Caki2 (cell line): ENCODE measurements around the gene BRIX1. TPM values are rescaled to one million over a fixed set of nuclear protein-coding genes. Genes with fewer than 3 reads are reported as not detected.
"Not testable (repeated sequence)": the region's sequence is repeated elsewhere in the genome, so short reads cannot be mapped to it uniquely, and the experiment has no call there.

Experiments
- DNase-seq: peaks from one replicate; pipeline ENCODE4 v3.0.0-alpha.2; 2015; ENCODE audit warnings: low read depth
- in situ Hi-C: cut with HindIII; loops from 2 replicates; pipeline ENCODE4 v1.10.0; 2016; ENCODE audit warnings: low sequenced_read_pairs, low pct_unique_long_range_greater_than_20kb, mixed read lengths
- total RNA-seq: library from RNA; depleted of rRNA; stranded (reverse); fragments of >200 nt; shearing (Covaris generic); gene quantifications from 2 replicates; pipeline ENCODE4 v1.2.3, GENCODE V29; 2014; ENCODE audit warnings: low replicate concordance

The BRIX1 gene
- total RNA-seq, 1 experiment from 2014 or later: 68.6 TPM

DNA sequence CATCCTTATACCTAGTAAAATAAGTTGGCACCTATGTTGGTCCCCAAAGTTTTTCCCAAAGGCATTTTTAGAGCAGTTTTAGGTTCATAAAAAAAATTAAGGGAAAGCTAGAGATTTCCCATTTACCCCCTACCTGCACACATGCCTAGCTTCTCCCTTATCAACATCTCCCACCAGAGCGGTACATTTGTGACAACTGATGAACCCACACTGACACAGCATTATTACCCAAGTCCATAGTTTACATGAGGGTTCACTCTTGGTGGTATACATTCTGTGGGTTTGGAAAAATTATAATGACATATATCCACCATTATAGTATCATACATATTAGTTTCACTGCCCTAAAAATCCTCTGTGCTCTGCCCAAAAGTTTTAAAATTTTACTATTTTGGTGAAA, 12.3 kb upstream of the BRIX1 start:
- DNase-seq: no peak
- in situ Hi-C loops: no loop called here

DNA sequence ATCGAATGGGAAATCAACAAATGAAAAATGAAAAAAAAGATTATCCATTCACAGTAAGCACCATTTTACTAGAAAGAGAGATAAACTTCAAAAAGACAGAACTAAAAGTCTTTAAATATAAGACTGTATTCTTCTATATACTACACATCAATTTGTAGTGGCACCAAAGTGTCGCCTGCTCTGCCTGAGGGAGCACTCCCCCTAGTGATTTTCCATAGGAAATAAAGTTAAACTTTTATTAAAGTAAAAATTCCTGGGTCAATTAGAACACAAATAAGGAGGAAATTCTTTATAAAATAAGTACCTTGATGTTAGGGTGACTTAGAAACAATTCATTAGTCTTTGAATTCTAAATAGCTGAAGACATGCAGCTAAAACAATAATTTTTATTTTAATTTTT, 9.9 kb upstream of the BRIX1 start:
- in situ Hi-C loops: no loop called here
- no peak for DNase-seq

DNA sequence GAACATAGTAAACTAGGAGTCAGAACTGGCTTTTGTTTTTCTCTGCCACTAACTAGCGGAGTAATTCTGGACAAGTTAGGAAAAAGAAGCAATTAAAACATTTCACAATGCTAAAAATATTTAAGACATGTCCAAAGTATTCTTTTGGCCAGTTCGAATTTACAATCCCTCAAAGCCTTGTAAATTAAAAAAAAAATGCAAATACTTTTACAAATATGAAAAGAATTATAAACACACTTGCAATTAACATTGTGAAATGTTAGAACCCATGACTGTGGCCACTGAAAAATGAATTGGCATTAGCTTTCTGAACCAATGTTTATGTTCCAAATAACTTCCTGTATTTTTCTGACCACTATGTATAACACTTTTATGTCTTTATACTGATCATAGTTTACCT, 2.4 kb upstream of the BRIX1 start:
- in situ Hi-C loops: no loop called here
- DNase-seq: no peak

DNA sequence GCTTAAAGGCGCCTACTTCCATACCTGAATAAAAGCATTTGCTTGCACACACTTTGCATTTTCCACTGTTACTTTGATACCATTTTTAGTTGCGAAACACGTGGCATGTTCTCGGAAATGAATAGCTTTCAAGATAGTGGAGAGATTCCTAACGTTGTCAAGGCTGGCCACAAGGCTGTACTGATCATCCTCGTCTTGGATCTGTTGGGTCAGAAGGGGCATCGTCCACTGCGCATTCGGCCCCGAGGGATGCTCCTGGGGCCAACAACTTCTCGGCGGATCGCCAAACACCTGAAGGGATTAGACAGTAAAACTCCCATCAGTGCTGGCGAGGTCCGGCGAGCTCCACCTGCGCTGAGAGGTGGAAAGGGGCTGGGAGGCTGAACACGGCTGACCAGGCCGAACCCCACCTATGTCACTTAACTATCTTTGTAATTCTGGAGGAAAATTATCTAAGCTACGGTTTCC, 806 bp upstream of the BRIX1 start:
- no peak for DNase-seq
- in situ Hi-C loops: no loop called here

DNA sequence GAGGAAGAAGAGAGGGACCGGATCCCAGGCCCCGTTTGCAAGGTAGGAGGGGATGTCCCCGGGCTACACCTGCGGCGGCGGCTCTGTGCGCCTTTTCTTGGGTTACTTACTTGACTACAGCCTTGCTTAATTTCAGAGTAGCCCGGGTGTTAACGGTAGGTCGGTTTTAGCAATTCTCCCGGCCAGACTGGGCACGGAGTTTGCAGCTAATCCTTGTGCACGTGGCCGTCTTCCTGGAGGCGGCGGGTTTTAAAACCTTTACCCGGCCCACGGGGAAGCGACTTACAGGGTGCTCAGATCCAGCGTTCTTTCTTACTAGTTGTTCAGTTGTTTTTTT, 313 bp downstream of the BRIX1 start:
- peak; percentile 31 for DNase-seq
- in situ Hi-C loops: no loop called here

DNA sequence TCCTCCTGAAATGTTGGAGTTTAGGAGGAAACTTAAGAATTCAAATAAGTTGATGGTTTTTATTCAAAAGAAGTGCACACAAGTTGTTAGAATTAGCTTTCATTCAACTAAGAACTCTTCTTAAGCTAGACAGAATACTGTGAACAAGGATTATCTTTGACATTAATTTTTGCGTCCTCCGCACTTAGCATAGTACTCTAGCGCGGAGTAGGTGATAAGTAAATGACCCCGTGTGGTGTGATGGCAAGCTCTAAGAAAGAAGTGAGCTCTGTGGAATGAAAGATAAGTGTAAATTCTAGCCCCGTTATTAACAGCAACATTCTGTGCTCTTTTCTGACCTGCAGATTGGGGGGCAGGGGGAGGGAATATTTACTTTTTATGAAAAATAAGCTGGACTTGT, 1.0 kb downstream of the BRIX1 start:
- in situ Hi-C loops: no loop called here
- no peak for DNase-seq

DNA sequence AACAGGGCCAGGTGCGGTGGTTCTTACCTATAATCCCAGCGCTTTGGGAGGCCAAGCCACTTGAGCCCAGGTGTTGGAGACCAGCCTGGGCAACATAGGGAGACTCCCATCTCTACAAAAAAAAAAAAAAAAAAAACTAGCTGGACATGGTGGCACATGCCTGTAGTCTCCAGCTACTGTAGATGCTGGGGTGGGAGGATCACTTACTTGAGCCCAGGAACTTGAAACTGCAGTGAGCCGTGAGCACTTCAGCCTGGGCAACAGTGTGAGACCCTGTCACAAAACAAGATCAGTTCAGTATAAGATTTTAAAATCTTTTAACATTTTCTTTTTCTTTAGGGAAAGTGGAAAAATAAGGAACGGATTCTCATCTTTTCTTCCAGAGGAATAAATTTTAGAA, 2.5 kb downstream of the BRIX1 start:
- in situ Hi-C loops: no loop called here
- no peak for DNase-seq

DNA sequence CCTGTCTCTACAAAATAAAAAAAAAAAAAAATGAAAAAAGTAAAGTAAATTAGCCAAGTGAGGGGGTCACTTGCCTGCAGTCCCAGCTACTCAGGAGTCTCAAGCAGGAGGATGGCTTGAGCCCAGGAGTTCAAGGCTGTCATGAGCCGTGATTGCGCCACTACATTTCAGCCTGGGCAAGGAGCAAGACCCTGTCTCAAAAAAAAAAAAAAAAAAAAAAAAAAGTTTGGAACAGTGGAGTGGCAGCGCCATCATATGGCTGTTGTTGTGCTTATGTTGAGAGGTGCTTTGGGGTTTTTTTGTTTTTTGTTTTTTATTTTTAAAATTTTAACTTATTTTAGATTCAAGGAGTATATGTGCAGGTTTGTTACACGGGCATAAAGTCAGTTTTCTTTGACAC, 3.6 kb downstream of the BRIX1 start:
- DNase-seq: no peak
- in situ Hi-C loops: no loop called here

DNA sequence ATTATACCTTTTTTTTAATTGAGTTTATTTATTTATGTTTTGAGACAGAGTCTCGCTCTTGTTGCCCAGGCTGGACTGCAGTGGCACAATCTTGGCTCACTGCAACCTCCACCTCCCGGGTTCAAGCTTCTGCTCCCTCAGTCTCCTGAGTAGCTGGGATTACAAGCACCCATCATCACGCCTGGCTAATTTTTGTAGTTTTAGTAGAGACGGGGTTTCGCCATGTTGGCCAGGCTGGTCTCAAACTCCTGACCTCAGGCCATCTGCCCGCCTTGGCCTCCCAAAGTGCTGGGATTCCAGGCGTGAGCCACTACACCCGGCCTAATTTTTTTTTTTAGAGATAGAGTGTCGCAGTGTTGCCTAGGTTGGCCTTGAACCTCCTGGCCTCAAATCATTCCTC, 7.7 kb downstream of the BRIX1 start:
- in situ Hi-C loops, DNase-seq: not testable (repeated sequence)

DNA sequence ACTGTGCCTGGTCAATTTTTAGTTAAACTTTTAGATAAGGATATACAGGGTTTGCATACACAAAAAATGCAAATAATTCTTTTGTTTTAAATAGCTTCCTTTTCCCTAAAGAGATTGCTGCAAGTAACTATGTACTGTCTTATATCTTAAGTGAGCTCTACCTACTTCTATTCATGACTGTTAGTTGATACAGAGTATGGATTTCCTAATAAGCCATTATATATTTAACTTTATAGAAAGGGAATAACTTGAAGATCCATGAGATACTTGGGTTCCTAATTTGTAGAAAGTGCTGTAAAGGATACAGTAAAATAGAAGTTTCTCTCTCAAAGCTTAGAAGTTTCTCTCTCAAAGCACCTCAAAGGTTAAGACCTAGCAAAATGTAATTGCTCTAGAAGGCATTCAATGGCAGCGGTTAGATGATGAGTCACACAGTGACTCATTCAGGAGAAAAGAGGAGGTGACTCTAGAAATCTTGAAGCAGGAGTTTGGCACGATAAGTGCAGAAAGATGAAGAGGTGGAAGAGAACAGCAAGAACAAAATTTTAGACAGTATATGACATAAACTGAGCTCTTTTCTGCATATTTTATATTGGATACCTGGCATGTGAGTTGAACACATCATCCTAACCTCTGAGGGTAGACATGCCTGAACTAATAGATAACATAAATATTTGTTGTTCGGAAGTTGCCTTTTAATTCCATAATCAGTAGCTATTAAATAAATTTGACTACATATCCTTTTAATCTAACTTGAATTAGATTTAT, 8.4 kb downstream of the BRIX1 start:
- in situ Hi-C loops: no loop called here
- peak; percentile 83 for DNase-seq

DNA sequence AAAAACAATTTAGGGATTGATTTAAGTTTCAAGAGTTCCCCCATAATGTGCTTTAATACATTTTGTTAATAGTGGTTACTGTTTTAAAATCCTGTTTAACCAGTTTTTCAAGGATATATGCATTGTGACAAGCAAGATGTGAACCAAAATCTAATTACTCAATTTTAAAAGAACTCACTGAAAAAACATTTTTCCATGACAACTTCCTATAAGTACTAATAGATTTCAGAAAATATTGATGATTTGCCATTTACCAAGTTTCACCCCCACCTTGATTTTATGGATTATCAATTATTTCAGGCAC, 8.9 kb downstream of the BRIX1 start:
- DNase-seq: no peak
- in situ Hi-C loops: no loop called here

DNA sequence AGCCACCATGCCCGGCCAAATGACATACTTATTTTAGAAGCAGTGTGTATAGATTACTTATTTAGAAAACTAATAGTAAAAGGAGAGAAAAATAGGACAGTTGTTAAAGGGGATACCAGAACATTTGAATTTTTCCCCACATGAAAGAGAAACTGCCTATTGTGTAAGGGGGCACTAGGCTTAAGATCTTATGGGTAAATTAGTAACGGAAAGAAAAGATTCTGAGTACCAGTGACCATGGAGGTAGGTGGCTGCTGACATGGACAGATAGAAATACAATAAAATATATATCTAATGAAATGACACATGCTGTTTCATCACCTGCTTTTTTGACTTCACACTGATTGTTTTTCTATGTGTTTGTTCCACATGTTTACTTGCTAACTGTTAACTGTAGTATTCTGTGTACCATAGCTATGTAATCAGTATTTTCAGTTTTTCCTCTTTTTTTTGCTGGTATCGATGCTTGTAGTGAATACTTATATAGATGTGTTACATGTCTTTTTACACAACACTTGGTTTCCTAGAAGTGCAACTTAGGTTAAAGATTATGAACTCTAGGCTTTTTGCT, 10.9 kb downstream of the BRIX1 start:
- in situ Hi-C loops: no loop called here
- no peak for DNase-seq

DNA sequence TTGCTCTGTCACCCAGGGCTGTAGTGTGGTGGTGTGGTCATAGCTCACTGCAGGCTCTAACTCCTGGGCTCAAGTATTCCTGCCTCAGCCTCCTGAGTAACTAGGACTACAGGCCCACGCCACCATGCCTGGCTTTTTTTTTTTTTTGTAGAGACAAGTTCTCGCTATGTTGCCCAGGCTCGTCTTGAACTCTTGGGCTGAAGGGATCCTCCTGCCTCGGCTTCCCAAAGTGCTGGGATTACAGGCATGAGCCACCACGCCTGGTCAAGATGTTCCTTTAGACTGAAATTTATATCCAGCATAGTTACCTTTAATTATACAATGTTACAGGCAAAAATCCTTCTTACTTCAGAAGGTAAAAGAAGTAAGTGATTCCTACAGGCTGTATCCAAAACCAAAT, 12.3 kb downstream of the BRIX1 start:
- DNase-seq: no peak
- in situ Hi-C loops: no loop called here

DNA sequence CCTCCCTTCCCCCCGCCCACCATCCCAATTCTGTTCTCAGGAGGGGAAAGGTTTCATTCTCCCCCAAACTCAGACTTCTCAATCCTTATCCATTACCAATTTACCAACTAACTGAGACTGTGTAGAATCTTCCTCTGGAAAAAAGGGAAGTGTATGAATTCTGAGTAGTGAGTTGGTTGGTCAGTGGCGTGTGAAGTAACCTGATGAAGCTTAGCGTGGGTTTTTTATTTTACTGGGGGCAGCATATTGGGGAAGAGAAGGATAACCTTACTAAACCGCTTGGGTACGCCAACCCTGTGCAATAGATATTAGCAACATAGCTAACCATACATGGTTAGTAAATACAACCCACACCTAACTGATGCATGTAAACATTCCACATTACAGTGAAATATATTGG, 12.8 kb downstream of the BRIX1 start:
- in situ Hi-C loops: no loop called here
- no peak for DNase-seq

DNA sequence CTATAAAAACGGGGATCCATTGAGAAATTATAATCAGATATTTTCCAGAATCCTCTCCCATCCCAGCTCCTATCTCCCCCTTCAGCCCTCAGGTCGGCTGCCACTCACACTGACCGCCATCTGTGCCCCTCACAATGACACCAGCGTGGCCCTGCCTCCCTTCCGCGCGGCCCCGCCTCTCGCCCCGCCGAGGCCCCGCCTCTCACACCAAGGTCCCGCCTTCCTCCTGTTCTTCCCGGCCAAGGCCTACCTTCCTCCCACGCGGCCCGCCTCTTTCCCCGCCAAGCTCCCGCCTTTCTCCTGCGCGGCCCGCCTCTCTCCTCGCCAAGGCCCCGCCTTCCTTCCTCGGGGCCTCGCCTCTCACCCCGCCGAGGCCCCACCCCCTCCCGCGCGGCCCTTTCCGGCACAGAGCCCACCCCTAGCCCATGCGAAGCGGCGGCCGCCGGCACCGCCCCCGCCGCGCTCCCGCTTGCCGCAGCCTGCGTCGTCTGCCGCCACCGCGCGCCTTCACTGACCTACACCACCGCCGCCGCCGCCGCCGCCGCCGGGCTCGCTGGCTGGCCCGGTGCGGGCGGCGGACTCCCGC, 13.7 kb downstream of the BRIX1 start, which contains the start of gene DNAJC21:
Gene DNAJC21 (plus strand): TSS at position 426 of the 586 bp plus-strand sequence. CDS start 261 bp downstream, outside the sequence.
- in situ Hi-C loops: no loop called here
- DNase-seq: peak; percentile 98

DNA sequence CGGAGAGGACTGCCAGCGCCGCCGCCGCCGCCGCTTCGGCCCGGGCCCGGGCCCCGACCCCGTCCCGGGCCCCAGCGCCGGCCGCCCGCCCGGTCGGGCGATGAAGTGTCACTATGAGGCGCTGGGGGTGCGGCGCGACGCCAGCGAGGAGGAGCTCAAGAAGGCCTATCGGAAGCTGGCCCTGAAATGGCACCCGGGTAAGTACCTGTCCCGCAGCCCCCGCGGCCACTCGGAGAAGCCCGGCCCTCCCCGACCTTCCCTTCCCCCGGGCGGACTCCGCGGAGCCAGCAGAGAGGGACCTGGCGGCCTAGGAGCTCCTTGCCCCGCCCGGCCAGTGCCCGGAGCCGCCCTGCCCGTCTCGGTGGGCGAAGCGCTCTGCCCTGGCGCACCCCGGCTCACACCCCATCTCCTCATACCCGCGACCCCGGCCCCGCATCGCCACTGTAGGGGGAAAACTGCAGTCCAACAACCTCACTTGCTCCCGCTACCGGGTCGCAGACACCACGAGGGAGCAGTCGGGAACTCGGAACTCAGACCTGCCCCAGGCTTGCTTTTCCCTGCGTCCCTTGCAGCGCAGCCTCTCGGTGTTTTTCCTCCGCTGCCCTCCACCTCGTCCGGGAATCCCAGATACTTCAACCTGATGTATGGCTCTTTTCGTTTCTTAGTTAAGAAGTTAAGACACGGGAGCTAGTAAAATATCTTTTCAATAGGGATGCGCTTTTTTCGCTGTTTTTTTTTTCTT, 14.4 kb downstream of the BRIX1 start:
- DNase-seq: peak; percentile 83
- in situ Hi-C loops: no loop called here

DNA sequence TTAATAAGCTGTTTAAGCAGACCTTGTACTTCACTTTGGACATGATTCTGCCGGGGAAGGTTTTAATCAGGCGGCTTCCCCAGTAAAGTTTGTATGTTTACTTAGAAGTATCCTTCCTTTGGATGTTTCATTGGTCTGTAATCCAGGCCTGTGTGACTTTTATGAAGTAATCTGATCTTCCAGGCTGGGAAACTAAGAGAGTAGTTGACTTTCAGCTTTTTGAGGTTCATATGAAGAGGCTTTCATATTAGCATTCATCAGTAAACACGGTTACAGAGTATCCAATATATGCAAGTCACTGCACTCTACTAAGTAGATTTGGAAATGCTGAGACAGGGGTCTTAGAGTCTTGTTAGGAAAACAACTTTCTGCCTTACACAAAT, 14.9 kb downstream of the BRIX1 start:
- no peak for DNase-seq
- in situ Hi-C loops: no loop called here

DNA sequence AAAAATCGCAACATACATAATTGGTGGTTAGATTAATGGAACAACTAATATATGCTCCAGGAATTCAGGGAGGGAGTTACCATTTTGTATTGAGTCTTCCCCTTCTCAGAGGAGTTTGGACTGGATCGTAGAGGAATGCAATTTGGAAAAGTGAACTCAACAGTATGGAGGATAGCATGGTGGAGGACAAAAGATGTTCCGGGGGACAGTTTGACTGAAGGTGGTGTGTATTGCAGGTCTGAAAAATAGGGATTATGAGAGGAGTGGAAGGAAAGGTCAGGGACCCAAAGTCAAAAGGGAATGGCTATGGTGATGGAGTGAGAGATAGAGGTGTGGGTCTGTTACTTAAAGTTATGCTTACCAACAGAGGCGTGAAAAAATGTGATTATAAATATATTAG, 15.4 kb downstream of the BRIX1 start:
- in situ Hi-C loops: no loop called here

DNA sequence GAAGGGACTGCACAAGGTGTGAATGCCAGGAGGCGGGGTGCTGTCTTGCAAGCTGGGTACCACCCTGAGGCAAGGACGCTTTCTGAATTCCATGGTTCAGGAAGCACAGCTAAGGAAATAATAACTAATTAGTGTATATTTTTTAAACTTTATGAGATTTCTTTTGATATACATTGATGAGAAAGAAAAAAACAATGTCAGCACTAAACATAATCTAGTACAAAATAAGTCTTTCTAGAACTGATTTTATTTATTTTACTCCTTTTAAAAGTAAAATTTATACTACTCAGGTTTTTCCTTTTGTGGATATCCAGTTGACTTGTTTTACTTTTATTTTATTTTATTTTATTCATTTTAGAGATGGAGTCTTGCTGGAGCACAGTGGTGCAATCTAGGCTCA, 17.4 kb downstream of the BRIX1 start:
- in situ Hi-C loops: no loop called here

More for the DNA sequence above, 15.4 kb downstream of the BRIX1 start:
- DNase-seq: no peak

More for the DNA sequence above, 17.4 kb downstream of the BRIX1 start:
- no peak for DNase-seq
